NCI-H345 treated with DMSO at 0.1 percent for 48 hours (cell line): ENCODE results near the gene PLCH1.
A peak's percentile ranks its signal among the peaks of the same experiment; 100 is the strongest.
"Not testable (repeated sequence)": the region's sequence is repeated elsewhere in the genome, so short reads cannot be mapped to it uniquely, and the experiment has no call there.

ENCODE experiments used
- DNase-seq: peaks from one replicate; lab custom pipeline; 2025; ENCODE audit not compliant: unreplicated experiment; lab: John Stamatoyannopoulos, UW

The PLCH1 gene

DNA sequence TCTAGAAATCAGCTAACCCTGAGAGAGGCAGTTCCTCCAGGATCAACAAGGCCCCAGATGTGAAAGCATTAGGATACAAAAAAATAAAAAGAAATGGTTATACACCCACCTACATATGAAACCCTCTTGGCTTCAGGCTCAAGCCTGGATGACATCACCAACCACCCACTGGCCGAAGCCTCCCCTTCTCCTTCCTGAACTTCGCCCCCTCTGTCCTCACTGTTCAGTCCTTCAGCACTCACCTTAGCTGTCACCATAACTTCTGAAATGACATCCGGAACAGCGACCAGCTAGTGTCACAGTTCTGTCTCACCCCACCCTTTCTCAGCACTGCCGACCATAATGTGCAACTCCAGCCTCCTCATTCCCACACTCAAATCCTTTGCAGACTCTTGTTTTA is 98.7 kb downstream of the PLCH1 start:
- no peak for DNase-seq

DNA sequence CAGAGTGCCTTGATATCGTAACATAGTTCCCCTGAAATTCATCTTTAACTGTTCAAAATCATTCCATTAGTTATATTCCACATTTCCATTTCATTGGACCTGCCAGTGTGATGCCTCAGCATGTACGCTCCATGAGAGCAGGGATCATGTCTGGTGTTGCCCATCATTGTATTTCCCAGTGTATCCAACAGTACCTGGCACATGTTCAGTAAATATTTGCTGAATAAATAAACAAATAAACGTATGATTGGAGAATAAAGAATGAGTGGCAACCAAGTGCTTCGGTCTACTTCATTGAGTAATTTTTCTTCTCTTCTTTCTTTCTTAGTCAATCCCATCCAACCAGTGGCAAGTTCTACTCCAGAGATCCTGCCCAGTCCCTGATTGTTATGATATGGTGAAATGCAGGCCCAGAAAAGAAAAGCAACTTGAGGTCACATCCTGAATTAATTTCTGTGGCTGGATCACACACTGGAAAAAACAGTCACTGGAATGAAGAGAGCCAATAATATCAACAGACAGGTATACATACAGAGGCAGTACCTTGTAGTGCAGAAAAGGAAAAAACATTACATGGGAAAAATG is 101.2 kb downstream of the PLCH1 start:
- DNase-seq: no peak

DNA sequence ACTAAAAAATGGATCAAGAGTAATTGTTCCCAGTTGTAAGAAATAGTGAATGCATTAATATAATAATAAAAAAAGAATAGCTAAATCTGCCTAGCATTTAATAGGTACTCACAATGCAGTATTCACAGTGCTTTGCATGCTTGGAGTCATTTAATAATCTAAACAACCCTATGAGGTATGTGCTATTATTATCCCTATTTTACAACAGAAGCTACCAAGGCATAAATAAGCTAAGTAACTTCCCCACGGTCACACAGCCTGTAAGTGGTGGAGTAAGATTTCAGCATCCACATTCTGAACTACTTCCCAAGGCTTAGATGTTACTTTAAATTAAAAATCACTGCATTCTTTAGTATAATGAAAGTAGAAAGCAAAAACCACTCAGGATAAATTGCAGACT is 102.9 kb downstream of the PLCH1 start:
- no peak for DNase-seq

DNA sequence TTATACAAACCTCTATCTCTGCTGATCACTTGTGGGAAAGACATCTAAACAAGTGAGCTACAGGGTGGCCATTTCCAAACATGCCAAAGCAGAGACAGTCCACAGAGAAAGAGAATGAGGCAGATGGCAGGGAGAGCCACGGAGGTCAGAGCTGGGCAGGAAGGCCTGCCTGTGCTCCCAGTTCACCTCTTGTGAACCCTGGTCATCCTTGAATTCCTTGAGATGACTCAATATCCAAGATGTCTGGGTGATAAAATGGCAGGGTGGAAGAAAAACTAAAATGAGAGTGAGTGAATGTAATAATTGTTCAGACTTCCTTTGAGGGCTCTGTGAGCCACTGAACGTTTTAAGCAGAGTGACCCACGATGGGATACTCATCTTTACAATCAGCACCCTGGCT is 104.8 kb downstream of the PLCH1 start:
- DNase-seq: no peak

DNA sequence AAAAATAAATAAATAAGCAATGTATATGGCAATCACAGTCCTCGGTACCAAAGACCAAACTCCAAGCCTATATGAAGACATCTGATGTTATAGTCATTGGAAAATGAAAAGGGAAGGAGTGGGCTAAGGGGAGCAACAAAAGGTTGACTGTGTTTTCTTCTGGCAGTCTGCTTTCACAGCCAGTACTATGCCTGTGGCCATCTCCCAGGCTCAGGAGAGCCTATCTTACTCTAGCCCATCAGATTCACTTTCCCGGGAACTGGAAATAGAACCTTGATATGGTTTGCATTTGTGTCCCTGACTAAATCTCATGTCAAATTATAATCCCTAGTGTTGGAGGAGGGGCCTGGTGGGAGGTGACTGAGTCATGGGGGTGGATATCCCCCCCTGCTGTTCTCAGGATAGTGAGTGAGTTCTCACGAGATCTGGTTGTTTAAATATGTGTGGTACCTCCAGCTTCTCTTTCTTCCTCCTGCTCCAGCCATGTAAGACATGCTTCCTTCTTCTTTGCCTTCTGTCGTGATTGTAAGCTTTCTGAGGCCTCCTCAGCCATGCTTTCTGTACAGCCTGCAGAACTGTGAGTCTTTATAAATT is 105.3 kb downstream of the PLCH1 start:
- DNase-seq: no peak

DNA sequence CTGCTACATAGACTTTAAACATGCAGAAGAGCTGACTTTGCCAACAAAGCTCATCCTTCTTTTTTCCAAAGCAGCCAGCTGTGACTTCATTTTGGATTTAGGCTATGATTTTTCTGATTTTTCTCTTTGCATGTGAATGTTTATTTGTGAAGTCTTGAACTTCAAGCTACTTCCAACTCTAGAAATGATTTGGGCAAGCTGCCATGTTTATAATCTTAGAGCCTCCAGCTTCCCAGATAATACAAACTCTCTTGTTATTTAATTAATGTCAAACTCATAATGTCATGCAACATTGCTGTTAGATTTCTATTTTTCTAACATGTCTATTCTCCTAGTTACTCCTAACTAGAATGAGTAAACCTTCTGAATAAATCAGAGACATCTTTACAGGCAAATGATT is 106.4 kb downstream of the PLCH1 start:
- not testable (repeated sequence) for DNase-seq

DNA sequence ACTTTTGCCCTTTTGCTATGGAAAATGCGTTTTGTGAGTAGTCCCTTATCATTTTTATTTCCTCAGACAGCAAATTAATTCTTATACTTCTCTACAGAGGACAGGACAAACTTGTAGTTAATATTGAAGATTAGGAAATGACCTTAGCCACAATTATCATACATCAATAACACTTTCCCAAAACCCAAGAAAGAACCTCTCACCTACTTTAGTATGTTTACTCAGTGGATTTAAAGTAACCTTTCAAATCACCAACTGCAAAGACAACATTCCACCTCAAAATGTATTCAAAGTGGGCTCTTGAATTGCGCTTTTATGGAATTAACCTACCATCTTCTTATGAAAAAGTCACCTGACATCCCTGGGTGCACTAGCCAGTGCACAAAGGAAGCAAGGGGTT is 107.3 kb downstream of the PLCH1 start:
- DNase-seq: no peak

DNA sequence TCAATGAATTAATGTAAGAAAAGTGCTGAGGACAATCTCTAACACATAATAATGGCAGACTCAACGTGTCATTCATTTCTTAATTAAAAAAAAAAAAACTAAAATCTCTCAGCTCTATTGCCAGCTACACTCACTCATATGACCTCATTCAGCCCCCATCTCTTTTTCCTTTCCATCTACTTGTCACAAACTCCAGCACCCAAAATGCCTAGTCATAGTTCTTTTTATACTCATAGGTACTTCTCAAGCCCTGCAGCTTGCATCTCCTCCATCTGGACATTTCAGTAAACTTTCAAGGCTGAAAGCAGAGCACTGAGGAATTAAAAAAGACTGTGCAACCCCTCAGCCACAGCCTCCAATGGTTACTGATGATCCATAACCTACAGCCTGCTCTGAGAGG is 109.8 kb downstream of the PLCH1 start:
- no peak for DNase-seq

DNA sequence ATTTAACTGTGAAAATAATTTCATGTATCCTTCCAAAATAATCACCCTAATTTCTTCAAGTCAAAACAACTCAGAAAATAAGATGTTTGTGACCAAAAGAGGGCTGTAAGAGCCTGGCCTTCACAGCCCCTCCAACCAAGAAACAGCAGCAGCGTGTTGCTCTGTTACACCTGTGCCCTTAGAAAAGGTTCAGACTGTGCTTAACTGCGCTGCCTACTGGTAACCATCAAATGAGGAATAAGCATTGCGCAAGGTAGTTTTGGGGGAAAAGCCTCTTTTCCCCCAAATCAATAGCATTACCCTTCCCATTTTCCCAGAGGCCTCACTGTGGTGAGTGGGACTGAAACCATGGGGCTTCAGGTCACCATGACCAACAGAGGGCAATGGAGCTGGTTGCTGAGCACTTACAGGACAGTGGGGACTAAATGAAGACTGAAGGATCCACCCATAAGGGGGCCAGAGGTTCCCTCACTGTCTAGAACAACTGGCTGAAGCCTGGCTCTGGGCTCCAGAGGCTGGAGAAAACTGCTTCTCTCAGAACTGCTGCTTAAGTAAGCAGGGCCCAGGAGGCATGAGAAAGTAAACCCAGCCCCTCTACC is 110.7 kb downstream of the PLCH1 start:
- no peak for DNase-seq

DNA sequence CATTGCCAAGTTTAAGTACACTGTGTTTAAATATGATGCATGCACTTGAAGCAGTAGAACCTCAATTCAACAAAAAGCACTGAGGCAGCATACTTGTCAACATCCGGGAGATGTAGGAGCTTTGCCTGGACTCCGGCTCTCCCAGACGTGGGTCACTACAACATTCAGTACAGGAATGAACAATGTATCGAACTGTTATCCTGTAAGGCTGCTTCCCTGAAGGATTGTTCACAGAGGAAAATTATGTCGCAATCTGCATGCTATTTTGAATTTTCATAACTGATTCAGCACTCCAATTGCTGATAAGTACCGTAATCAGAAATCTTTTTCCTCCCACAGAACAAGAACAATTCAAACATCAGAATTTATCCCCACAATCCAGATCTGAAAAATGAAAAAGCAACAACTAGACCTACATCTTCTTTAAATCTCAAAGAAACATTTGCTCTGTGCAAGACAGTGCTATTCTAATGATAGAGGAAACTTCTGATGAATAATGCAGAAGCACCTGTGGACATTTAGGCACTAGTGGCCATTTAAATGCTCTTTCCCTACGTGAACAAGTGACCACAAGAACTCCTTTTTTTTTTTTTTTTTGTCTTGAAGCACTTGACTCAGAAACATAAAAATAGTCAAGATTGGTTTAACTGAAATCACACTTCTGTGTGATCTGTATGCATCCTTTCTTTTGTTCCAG is 113.4 kb downstream of the PLCH1 start:
- DNase-seq: no peak

DNA sequence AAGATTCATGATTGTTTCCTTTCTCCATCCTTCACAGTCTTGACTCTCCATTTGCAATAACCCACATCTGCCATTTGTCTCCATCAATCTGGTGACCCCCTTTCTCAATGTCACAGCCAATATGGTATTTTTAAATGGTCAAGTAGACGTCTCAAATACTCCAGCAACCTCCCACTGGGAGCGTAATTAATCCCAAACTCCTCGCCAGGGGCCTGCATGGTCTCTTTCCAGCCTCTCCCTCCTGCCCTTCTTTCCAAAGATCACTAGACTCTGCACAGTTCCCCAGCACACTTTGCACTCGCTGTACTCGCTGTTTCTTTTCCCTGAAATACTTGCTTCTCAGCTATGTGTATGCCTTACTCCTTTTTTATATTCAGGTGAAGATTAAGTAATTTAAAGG is 115.3 kb downstream of the PLCH1 start:
- no peak for DNase-seq

DNA sequence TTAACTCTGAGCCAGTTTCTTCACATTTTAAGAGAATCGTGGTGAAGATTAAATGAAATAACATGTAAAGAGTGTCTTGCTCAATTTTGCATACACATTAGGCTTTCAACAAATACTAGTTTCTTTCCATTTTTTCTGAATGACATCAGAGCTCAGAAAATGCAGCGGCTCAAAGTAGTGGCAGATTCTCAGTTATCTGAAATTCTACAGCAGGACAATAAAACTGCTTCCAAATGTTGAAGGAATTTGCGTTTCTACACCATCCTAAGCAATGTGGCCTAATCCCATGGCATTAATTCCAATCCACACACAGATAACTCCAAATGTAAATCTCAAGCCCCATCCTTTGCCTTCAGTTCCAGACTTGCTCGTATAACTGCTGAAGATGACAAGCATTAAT is 115.8 kb downstream of the PLCH1 start:
- no peak for DNase-seq

DNA sequence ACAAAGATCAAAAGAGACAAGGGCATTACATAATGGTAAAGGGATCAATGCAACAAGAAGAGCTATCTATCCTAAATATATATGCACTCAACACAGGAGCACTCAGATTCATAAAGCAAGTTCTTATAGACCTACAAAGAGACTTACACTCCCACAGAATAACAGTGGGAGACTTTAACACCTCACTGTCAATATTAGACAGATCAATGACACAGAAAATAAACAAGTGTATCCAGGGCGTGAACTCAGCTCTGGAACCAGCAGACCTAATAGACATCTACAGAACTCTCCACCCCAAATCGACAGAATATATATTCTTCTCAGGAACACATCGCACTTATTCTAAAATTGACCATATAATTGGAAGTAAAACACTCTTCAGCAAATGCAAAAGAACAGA is 122.2 kb downstream of the PLCH1 start:
- not testable (repeated sequence) for DNase-seq

DNA sequence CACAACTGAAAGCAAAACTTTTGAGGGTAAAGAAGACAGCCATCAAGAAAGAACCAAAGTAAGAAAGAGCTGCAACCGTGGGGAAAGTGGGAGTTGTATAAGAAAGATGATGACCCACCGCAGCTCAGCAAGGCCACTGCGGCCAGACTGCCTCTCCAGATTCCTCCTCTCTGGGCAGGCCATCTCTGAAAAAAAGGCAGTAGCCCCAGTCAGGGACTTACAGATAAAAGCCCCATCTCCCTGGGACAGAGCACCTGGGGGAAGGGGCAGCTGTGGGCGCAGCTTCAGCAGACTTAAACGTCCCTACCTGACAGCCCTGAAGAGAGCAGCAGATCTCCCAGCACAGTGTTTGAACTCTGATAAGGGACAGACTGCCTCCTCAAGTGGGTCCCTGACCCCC is 124.3 kb downstream of the PLCH1 start:
- DNase-seq: not testable (repeated sequence)

DNA sequence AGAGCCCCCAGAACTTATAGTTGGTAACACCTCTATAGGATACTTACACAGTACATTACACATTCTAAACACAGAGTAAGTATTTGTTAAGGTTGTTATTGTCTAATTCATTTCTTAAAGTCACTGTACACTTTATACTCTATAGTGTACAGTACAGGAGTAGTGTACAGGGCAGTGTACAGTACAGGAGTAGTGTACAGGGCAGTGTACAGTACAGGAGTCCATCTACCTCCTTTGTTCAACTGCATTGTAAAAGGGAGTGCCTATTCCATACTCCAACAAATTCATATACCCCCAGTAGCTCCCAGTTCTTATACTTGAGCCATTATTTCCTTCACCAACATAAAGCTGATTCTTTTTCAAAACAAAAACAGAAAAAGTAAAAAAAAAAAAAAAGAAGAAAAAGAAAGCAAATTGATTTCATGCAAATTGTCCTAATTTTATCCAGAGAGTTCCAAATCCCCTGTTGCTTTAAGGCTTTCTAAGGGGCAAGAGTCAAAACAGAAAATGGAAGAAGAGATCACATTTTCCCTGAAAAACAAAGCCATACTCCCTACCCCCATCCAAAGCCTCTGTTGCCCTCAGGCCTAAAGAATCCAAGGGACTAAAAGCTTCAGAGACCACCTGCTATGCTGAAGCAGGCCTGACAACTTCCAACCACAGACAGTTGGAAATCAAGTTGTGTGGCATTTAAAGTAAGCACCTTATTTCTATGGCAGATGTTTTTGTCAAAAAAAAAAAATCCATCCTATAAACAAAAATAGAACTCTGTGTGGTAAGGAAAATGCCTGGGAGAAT is 125.6 kb downstream of the PLCH1 start:
- DNase-seq: peak; percentile 2

DNA sequence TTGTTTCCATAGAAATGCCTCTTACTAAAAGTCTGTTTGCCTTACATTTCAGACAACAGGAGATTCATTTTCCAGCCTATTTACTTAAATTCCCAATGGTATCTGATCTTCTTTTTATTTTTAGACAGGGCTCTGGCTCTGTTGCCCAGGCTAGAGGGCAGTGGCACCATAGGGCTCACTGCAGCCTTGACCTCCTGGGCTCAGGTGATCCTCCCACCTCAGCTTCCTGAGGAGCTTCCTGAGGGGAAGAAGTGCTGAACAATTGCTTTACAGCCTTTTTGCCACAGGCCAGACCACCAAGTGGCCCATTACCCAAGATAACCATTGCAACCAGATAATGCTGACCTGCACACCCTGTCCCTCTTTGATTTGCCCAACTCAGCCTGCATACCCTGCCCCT is 126.3 kb downstream of the PLCH1 start:
- DNase-seq: no peak

DNA sequence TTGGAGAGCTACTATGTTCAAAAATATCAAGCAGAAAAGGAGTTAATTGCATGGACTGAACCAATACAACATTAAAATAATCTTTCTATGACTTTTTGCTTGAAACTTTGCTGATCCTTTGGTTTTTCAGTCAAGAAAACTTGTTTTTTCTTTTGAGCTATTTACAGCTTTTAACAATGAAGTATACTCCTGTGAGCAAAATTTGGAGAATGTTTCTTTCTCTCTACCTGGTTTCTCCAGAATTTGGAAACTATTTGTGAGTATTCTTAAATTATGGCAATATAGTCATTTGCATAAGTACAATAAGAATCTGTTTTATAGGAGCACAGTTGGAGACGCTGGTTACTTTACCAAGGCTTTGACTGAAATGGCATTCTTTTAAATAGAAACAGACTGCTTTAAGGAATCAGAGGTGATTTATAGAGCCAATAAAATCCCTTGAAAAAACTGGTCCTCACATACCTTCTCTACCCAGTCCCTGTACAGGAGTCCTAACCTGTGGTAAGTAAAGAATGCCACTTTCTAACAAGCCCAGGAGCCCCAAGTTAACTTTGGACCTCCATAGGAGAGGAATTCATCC is 127.4 kb downstream of the PLCH1 start:
- DNase-seq: no peak

DNA sequence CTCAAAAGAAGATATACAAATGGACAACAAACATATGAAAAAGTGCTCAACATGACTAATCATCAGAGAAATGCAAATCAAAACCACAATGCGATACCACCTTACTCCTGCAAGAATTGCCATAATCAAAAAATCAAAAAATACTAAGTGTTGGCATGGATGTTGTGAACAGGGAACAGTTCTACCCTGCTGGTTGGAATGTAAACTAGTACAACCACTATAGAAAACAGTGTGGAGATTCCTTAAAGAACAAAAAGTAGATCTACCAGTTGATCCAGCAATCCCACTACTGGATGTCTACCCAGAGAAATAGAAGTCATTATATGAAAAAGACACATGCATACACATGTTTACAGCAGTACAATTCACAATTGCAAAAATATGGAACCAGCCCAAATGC is 129.7 kb downstream of the PLCH1 start:
- not testable (repeated sequence) for DNase-seq

DNA sequence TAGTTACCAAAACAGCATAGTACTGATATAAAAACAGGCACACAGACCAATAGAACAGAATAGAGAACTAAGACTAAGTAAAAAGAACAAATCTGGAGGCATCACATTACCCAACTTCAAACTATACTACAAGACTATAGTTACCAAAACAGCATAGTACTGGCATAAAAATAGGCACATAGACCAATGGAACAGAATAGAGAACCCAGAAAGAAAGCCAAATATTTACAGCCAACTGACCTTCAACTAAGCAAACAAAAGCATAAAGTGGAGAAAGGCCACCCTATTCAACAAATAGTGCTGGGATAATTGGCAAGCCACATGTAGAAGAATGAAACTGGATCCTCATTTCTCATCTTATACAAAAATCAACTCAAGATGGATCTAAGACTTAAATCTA is 130.5 kb downstream of the PLCH1 start:
- DNase-seq: not testable (repeated sequence)

DNA sequence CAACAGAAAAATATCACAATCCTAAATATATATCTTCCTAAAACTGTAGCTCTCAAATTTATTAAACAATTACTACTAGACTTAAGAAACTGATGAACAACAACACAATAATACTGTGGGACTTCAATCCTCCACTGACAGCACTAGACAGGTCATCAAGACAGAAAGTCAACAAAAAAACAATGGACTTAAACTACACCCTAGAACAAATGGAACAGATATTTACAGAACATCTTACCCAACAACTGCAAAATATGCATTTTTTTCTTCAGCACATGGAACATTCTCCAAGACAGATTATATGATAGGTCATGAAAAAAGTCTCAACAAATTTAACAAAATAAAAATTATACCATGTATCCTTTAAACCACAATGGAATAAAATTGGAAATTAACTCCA is 133.4 kb downstream of the PLCH1 start:
- DNase-seq: no peak

DNA sequence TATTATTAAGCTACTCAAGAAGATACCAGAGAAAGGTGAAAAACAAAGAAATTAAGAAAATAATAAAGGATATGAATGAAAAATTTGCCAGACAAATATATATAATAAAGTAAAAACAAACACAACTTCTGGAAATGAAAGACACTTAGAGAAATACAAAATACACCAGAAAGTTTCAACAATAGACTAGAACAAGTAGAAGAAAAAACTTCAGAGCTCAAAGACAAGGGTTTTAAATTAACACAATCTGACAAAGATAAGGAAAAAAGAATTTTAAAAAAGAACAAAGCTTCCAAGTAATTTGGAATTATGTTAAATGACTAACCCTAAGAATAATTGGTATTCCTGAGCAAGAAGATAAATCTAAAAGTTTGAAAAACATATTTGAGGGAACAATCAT is 135.3 kb downstream of the PLCH1 start:
- DNase-seq: no peak
